ENCODE data around the gene ATXN7. TPM values are rescaled to one million over a fixed set of nuclear protein-coding genes. Genes with fewer than 3 reads are reported as not detected.

The ATXN7 gene
- polyA plus RNA-seq, 1 experiment = 10.7 TPM

DNA sequence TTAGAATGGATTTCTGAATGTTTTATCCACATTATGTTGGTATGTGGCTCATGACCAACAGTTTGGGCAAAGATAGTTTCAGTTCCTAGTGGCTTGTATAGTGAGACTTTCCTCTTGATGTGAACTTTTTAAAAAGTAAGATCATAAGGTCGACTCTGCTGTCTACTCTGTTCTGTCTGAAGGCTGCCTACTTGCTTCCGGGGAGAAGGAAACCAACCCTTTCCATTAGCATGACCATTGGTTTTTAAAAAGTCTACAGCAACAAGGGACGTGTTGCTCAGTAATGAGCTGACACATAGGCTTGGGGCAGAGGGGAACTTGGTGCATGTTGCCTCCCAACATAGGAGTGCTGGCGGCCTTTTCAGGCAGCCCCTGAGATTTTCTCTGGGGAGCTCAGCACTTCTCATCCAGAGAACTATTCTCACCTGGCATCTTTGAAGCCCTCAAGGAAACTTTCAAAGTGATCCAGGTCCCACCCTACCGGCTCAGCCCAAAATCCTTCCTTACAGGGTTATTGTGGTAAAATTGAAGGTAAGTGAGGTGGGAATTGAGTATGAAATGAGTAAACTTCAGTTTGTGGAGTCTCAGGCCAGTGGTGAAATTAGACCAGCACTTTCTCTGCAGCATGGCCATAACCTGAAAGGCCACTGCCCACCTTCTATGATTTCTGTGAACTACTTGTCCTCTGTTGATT lies 129.0 kb downstream of the ATXN7 start:
- TF ChIP-seq, protein P1, sequence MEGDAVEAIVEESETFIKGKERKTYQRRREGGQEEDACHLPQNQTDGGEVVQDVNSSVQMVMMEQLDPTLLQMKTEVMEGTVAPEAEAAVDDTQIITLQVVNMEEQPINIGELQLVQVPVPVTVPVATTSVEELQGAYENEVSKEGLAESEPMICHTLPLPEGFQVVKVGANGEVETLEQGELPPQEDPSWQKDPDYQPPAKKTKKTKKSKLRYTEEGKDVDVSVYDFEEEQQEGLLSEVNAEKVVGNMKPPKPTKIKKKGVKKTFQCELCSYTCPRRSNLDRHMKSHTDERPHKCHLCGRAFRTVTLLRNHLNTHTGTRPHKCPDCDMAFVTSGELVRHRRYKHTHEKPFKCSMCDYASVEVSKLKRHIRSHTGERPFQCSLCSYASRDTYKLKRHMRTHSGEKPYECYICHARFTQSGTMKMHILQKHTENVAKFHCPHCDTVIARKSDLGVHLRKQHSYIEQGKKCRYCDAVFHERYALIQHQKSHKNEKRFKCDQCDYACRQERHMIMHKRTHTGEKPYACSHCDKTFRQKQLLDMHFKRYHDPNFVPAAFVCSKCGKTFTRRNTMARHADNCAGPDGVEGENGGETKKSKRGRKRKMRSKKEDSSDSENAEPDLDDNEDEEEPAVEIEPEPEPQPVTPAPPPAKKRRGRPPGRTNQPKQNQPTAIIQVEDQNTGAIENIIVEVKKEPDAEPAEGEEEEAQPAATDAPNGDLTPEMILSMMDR (IDR thresholded peaks at IDR 0.05; ENCODE audit: low read depth, low read length) = no peak
- Histone ChIP-seq H3K9me3 (ENCODE audit: control insufficient read depth, insufficient read depth, low read length) (no peaks in the 10 kb centered on the region), H3K27me3 (ENCODE audit: control insufficient read depth, insufficient read depth, low read length) (no peaks in the 10 kb centered on the region), H3K4me3 (ENCODE audit: low read depth, low read length) (no peak overlapping the region), H3K27ac (ENCODE audit: low read depth, low read length) (peak overlapping the region; percentile 24)
- ChIA-PET POLR2A (no interaction called here), CTCF (interaction anchor here (0.6 to 6.3 kb wide), 26 partner anchors 9 to 642 kb away, joined by 3 to 73 read pairs (median 8); partner anchors contain the start of gene C3orf49)
- DNase-seq (ENCODE audit: low read depth, low spot score) = no peak

DNA sequence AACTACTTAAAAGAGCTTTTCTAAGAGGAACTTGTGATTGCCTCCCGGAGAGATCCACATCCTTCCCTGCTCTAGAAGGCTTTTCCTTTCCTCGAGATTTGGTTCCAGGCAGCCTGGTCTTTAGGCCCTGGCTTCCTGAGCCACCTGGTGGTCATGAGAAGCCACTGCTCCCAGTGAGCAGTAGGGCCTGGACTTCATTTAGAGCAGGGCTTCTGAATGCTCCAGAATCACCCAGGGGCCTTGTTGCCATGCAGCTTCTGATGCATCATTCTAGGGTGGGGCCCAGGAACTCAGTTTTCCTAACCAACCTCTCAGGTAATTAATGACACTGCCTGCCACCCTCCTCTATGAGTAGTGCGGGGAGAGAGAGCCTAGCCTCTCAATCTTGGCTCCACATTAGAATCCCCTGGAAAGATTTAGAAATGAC lies 130.0 kb downstream of the ATXN7 start:
- H3K27me3 ChIP-seq (ENCODE audit: control insufficient read depth, insufficient read depth, low read length) = no peaks in the 10 kb centered on the region
- no peaks in the 10 kb centered on the region for H3K9me3 ChIP-seq (ENCODE audit: control insufficient read depth, insufficient read depth, low read length)
- ChIA-PET CTCF (interaction anchor here (0.6 to 6.3 kb wide), 33 partner anchors 10 to 643 kb away, joined by 3 to 73 read pairs (median 6); partner anchors contain the start of genes C3orf49 and PSMD6), POLR2A (interaction anchor here (0.7 kb wide), 1 partner anchor 1554 kb away, joined by 4 read pairs; no protein-coding TSS in a partner anchor)
- no peak overlapping the region for H3K27ac ChIP-seq (ENCODE audit: low read depth, low read length)
- H3K4me3 ChIP-seq (ENCODE audit: low read depth, low read length) = no peak overlapping the region
- TF ChIP-seq, protein P1 (IDR thresholded peaks at IDR 0.05; ENCODE audit: low read depth, low read length) = peak; percentile 99
- DNase-seq (ENCODE audit: low read depth, low spot score) = peak; percentile 47

DNA sequence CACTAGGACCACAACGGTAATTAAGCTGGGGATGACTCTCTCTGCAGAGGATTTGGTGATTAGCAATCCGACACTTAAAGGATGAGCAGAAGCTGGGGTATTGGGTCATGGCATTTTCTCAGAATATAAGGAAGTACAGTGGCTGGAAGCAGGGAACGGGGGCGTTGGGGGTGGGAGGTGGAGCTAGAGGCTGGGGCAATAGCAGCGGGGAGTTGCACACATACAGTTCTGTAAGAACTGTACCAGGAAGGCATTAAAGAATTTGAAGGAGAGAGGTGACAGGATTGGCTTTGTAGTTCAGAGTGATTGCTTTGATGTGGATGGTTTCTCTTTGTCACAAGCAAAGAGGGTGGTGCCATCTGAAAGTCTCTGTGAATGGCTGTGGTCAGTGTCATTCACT lies 131.4 kb downstream of the ATXN7 start:
- TF ChIP-seq, protein P1 (IDR thresholded peaks at IDR 0.05; ENCODE audit: low read depth, low read length) = no peak
- no peaks in the 10 kb centered on the region for H3K9me3 ChIP-seq (ENCODE audit: control insufficient read depth, insufficient read depth, low read length)
- H3K27ac ChIP-seq (ENCODE audit: low read depth, low read length) = no peak overlapping the region
- H3K4me3 ChIP-seq (ENCODE audit: low read depth, low read length) = no peak overlapping the region
- no peak for DNase-seq (ENCODE audit: low read depth, low spot score)
- H3K27me3 ChIP-seq (ENCODE audit: control insufficient read depth, insufficient read depth, low read length) = no peaks in the 10 kb centered on the region
- POLR2A ChIA-PET = interaction anchor here (0.6 kb wide), 1 partner anchor 35 kb away, joined by 7 read pairs; no protein-coding TSS in a partner anchor
- CTCF ChIA-PET = interaction anchor here (1.1 to 6.3 kb wide), 13 partner anchors 8 to 644 kb away, joined by 3 to 73 read pairs (median 18); partner anchors contain the start of gene C3orf49

DNA sequence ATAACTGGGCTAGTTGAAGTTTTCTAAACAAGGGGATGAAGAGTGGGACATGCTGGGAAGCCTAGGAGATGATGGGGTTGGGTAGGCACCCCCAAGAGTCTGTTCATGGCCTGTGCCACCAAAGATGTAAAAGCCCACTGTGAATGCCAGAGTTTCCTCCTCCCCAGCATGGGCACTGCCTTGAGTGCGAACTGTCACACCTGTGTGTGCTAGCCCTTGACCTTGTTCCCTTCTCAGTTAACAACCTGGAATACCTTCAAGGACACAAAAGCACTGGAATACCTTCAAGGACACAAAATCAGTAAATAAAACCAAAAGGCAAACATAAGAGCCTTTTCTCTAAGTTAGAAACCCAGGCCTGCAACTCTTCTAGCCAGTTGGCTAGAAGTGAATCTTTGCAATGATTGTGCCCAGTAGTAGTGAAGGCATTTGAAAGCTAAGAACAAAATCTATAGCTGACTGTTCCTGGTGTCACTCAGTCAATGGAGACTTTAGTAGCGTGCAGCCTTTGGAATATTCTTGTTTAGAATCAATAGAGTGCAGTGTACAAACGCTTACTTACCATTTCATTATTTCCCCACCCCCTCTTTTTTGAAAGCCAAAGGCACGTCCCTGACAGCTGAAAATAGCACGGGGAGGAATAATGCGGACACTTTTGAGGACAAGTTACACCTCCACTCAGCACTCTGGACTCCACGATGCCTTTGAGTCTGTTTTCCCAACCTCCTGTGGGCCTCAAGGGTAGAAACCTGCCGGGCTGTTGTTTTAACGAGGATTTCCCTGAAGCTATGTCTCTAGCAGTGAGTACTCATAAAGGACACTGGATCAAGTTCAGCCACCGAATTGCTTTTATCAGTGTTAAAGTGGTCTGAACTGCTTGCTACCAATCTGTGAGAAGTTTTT lies 135.4 kb downstream of the ATXN7 start:
- Histone ChIP-seq H3K27me3 (ENCODE audit: control insufficient read depth, insufficient read depth, low read length) (no peaks in the 10 kb centered on the region), H3K9me3 (ENCODE audit: control insufficient read depth, insufficient read depth, low read length) (no peaks in the 10 kb centered on the region), H3K27ac (ENCODE audit: low read depth, low read length) (no peak overlapping the region), H3K4me3 (ENCODE audit: low read depth, low read length) (no peak overlapping the region)
- DNase-seq (ENCODE audit: low read depth, low spot score) = no peak
- TF ChIP-seq, protein P1 (IDR thresholded peaks at IDR 0.05; ENCODE audit: low read depth, low read length) = no peak
- CTCF ChIA-PET = interaction anchor here (0.6 to 2.7 kb wide), 2 partner anchors 485 to 648 kb away, joined by 3 to 8 read pairs; no protein-coding TSS in a partner anchor
- POLR2A ChIA-PET = no interaction called here

All from AG04450 (cell line).